Sigmoid colon (tissue), 7 donors: ENCODE results near the gene R3HDM2. TPM values are rescaled to one million over a fixed set of nuclear protein-coding genes. Genes with fewer than 3 reads are reported as not detected.

Source experiments
- DNase-seq: peaks from one replicate; pipeline ENCODE4 v3.0.0-alpha.2; 2019
- H3K27ac ChIP-seq, 4 donors: fragments of 200-600 bp; sonication (generic); one replicate each; pipeline ENCODE4 v1.5.1; 2016 to 2019; ENCODE audit warnings: mild to moderate bottlenecking in 1 of 4
- H3K27me3 ChIP-seq, 3 donors: fragments of 200-600 bp; sonication (generic); one replicate each; pipeline ENCODE4 v1.5.1; 2019; ENCODE audit warnings: mild to moderate bottlenecking in 1 of 3
- H3K36me3 ChIP-seq, 4 donors: fragments of 200-600 bp; sonication (generic); one replicate each; pipeline ENCODE4 v1.5.1; 2016 to 2019
- H3K4me1 ChIP-seq, 4 donors: fragments of 200-600 bp; sonication (generic); one replicate each; pipeline ENCODE4 v1.5.1; 2017 to 2019
- H3K4me3 ChIP-seq, 4 donors: fragments of 200-600 bp; sonication (generic); one replicate each; pipeline ENCODE4 v1.5.1; 2017 to 2019; ENCODE audit warnings: mild to moderate bottlenecking in 2 of 4, moderate library complexity in 1 of 4
- H3K9me3 ChIP-seq, 4 donors: fragments of 200-600 bp in 3 of 4; sonication (generic) in 3 of 4; one replicate each; pipeline versions ENCODE4 v1.5.1 to v1.6.1; 2013 to 2019
- EP300 ChIP-seq, 4 donors: sonication (generic); formaldehyde crosslinking; IDR thresholded peaks; one replicate each; pipeline ENCODE4 v1.6.1; 2017; ENCODE audit warnings: antibody characterized with exemption in 4 of 4
- POLR2A ChIP-seq, 2 donors: fragments of 450-650 bp; IDR thresholded peaks; one replicate each; pipeline ENCODE4 v1.6.1; 2016; ENCODE audit warnings: antibody characterized with exemption in 2 of 2, mild to moderate bottlenecking in 2 of 2, moderate library complexity in 2 of 2
- POLR2AphosphoS5 ChIP-seq, 4 donors: sonication (generic); formaldehyde crosslinking; IDR thresholded peaks; one replicate each; pipeline ENCODE4 v1.6.1; 2017; ENCODE audit warnings: antibody characterized with exemption in 4 of 4
- WGBS, 2 donors: extraction: QIAGEN DNeasy Blood & Tissue Kit; methylation state at CpG; one replicate each; pipeline ENCODE4 v1.1.7; 2013; 5-methylcytosine and 5-hydroxymethylcytosine counted together
- intact Hi-C: fragments of 100-400 bp; cut with DNase I; formaldehyde crosslinking; loops from one replicate; pipeline ENCODE4 v1.15.1; 2023
- polyA plus RNA-seq, 3 donors: library from polyadenylated mRNA; stranded (reverse); fragments of 200-250 nt; gene quantifications; one replicate each; pipeline ENCODE4 v1.2.3, GENCODE V29; 2013
- total RNA-seq, 4 donors: library from RNA; depleted of rRNA; stranded (reverse); fragments of >200 nt; gene quantifications; one replicate each; pipeline ENCODE4 v1.1.0, GENCODE V29; 2016
- TF ChIP-seq, protein P1 (sequence below), 4 experiments: fragments of 450-650 bp in 3 of 4; fragments of 200-600 bp in 1 of 4; IDR thresholded peaks; one replicate each; pipeline ENCODE4 v1.5.1; 2016 to 2019; ENCODE audit warnings: antibody characterized with exemption in 4 of 4, mild to moderate bottlenecking in 3 of 4, moderate library complexity in 2 of 4
- donor health status: healthy with polysubstance abuse.
- donor health status: Bipolar disorder and iron deficiency.
- donor health status: healthy.

The R3HDM2 gene
- total and polyA plus RNA-seq, 7 donors, result 10.9 to 37.7 (median 28.3) TPM

DNA sequence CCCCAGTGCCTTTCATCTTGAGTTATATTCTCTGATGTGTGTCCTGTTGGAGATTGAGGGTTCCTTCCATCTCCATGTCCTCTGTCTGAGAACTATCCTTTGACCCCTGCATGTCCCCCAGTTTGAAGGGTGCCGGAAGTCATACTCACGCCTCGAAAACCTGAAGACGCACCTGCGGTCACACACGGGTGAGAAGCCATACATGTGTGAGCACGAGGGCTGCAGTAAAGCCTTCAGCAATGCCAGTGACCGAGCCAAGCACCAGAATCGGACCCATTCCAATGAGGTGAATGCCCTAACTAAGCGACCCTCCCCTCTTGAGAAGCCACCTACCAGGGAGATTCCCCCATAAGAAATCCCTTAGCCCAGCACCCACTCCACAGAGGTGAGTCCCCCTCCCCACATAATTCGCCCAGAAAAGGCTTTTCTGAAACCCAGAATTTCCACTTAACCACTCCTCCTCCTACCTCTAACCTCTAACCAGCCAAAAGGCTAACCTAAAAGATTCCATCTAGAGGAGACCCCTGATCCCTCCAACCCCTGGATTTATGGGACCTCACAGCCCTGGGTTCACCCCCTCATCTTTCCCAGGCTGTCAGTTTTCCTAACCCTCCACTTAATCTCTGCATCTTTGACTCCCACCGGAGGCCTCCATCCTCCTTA is 36.5 kb upstream of the R3HDM2 start:
- TF ChIP-seq POLR2A (IDR thresholded peaks at IDR 0.05), result no peak
- no peak for TF ChIP-seq EP300 (IDR thresholded peaks at IDR 0.05)
- Histone ChIP-seq H3K4me3 (no peak overlapping the region), H3K36me3 (no peaks in the 10 kb centered on the region), H3K27ac (no peak overlapping the region), H3K9me3 (no peaks in the 10 kb centered on the region), H3K27me3 (peaks cover 0 to 30% (median 0%) of the 10 kb centered on the region in 3 donors), H3K4me1 (peaks cover 0 to 7% (median 1%) of the 10 kb centered on the region in 4 donors)
- intact Hi-C loops, result no loop called here
- DNase-seq, result no peak
- WGBS, 2 donors, result 85 to 90% methylated on average over 12 of the region's 12 CpGs

DNA sequence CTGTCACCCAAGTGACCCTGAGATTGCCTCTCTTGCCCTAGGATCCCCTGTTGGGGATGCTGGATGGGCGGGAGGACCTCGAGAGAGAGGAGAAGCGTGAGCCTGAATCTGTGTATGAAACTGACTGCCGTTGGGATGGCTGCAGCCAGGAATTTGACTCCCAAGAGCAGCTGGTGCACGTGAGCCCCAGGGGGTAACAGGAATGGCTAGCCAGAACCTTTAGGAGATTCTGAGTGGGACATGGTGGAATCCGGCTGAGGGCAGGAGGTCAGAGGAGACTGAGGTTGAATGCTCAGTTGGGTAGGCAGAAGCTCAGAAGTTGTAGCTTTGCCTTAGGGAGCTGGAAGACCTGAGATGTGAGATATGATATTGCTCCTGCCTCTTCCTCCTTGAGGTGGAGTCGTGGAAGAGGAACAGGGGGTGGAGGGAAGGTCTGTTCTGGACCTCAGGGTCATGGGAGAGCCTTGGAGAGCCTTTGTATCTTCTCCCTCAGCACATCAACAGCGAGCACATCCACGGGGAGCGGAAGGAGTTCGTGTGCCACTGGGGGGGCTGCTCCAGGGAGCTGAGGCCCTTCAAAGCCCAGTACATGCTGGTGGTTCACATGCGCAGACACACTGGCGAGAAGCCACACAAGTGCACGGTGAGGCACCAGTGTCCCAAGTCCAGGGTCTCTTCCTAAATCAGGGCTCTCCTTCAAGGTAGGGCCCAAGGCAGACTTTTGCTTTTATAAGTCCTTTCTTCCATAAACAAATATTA is 35.1 kb upstream of the R3HDM2 start:
- peaks cover 4 to 21% (median 12%) of the 10 kb centered on the region in 4 donors for H3K4me1 ChIP-seq
- H3K9me3 ChIP-seq, result no peaks in the 10 kb centered on the region
- H3K36me3 ChIP-seq, result no peaks in the 10 kb centered on the region
- DNase-seq, result no peak
- no peak overlapping the region for H3K27ac ChIP-seq
- H3K4me3 ChIP-seq, result no peak overlapping the region
- TF ChIP-seq POLR2AphosphoS5 (IDR thresholded peaks at IDR 0.05), result no peak
- TF ChIP-seq, protein P1, sequence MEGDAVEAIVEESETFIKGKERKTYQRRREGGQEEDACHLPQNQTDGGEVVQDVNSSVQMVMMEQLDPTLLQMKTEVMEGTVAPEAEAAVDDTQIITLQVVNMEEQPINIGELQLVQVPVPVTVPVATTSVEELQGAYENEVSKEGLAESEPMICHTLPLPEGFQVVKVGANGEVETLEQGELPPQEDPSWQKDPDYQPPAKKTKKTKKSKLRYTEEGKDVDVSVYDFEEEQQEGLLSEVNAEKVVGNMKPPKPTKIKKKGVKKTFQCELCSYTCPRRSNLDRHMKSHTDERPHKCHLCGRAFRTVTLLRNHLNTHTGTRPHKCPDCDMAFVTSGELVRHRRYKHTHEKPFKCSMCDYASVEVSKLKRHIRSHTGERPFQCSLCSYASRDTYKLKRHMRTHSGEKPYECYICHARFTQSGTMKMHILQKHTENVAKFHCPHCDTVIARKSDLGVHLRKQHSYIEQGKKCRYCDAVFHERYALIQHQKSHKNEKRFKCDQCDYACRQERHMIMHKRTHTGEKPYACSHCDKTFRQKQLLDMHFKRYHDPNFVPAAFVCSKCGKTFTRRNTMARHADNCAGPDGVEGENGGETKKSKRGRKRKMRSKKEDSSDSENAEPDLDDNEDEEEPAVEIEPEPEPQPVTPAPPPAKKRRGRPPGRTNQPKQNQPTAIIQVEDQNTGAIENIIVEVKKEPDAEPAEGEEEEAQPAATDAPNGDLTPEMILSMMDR (IDR thresholded peaks at IDR 0.05), result no peak
- TF ChIP-seq POLR2A (IDR thresholded peaks at IDR 0.05), result no peak
- TF ChIP-seq EP300 (IDR thresholded peaks at IDR 0.05), result no peak
- H3K27me3 ChIP-seq, result peaks cover 0 to 23% (median 0%) of the 10 kb centered on the region in 3 donors
- intact Hi-C loops, result no loop called here
- WGBS, 2 donors, result 74 to 80% methylated on average over 14 of the region's 14 CpGs

DNA sequence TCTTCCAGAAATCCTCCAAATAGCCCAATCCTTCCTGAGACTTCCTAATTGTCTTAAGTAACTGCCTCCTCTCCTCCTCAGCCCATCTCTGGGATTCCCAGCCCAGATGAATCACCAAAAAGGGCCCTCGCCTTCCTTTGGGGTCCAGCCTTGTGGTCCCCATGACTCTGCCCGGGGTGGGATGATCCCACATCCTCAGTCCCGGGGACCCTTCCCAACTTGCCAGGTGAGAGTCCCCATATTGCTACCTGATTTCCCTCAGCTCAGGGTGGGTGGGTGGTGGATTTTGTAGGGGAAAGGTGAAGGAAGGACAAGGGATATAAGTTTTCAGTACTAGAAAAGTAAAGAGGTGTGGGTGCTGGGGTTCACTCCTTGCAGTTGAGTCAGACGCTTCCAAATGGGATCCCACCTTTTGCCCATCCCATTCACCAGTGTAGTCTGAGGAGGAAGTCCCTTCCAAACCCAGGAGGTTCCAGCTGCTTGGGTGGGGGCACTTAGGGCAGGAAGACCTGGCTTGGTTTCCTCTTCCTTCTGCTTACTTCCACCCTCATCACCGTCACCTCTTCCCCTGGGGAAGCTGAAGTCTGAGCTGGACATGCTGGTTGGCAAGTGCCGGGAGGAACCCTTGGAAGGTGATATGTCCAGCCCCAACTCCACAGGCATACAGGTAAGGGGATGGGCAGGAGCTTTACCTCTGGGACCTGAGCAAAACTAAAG is 34.3 kb upstream of the R3HDM2 start:
- TF ChIP-seq POLR2A (IDR thresholded peaks at IDR 0.05) (no peak), EP300 (IDR thresholded peaks at IDR 0.05) (no peak), POLR2AphosphoS5 (IDR thresholded peaks at IDR 0.05) (no peak)
- TF ChIP-seq, protein P1 (IDR thresholded peaks at IDR 0.05), result no peak
- intact Hi-C loops, result no loop called here
- H3K9me3 ChIP-seq, result no peaks in the 10 kb centered on the region
- peaks cover 0 to 23% (median 0%) of the 10 kb centered on the region in 3 donors for H3K27me3 ChIP-seq
- 81 to 83% methylated on average over 6 of the region's 6 CpGs for WGBS, 2 donors
- H3K4me1 ChIP-seq, result peaks cover 4 to 29% (median 19%) of the 10 kb centered on the region in 4 donors
- no peak overlapping the region for H3K4me3 ChIP-seq
- DNase-seq, result no peak
- no peaks in the 10 kb centered on the region for H3K36me3 ChIP-seq
- no peak overlapping the region for H3K27ac ChIP-seq

DNA sequence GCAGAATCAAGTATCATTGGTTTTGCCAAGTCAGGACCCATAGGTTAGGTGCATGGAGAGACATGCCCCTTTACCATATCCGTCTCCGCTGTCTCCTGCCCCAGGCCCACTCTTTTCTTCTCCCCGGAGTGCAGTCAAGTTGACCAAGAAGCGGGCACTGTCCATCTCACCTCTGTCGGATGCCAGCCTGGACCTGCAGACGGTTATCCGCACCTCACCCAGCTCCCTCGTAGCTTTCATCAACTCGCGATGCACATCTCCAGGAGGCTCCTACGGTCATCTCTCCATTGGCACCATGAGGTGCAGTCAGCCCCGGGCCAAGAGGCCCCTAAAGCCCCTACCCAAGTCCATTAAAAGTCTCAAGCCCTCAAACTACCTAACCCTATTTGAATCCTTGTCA is 33.7 kb upstream of the R3HDM2 start:
- H3K36me3 ChIP-seq, result no peaks in the 10 kb centered on the region
- 90 to 94% methylated on average over 12 of the region's 12 CpGs for WGBS, 2 donors
- peaks cover 5 to 33% (median 24%) of the 10 kb centered on the region in 4 donors for H3K4me1 ChIP-seq
- TF ChIP-seq POLR2AphosphoS5 (IDR thresholded peaks at IDR 0.05), result no peak
- H3K27ac ChIP-seq, result no peak overlapping the region
- H3K9me3 ChIP-seq, result no peaks in the 10 kb centered on the region
- no peak for DNase-seq
- peaks cover 0 to 17% (median 0%) of the 10 kb centered on the region in 3 donors for H3K27me3 ChIP-seq
- intact Hi-C loops, result no loop called here
- no peak overlapping the region for H3K4me3 ChIP-seq

DNA sequence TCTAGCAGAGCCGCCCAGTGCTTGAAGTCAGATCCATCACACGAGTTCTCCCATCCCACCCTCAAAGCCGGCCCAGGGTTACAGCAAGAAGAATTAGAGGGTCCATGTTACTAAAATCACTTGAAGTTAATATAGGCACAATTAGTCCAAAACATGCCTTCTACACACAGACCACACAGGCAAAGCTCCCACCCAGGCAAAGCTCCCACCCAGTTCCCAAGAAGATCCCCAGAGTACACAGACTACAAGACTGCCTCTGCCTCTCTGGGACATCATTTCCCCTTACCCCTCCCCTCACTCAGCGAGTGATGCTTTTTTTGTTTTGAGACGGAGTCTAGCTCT is 32.0 kb upstream of the R3HDM2 start:
- no peak for DNase-seq
- Histone ChIP-seq H3K36me3 (no peaks in the 10 kb centered on the region), H3K27me3 (peaks cover 0 to 13% (median 0%) of the 10 kb centered on the region in 3 donors), H3K4me1 (peaks cover 8 to 38% (median 27%) of the 10 kb centered on the region in 4 donors), H3K27ac (peak overlapping the region in 3 of 4 donors; percentile 84 to 91 (median 85)), H3K4me3 (peak overlapping the region in 2 of 4 donors; percentile 68 to 71), H3K9me3 (no peaks in the 10 kb centered on the region)
- intact Hi-C loops, result loop anchor here (2.0 kb wide), 1 partner anchor 24 kb away; no protein-coding TSS in a partner anchor
- WGBS, 2 donors, result 23 to 27% methylated on average over 5 of the region's 5 CpGs
- TF ChIP-seq POLR2A (IDR thresholded peaks at IDR 0.05), result no peak
- TF ChIP-seq, protein P1 (IDR thresholded peaks at IDR 0.05), result no peak
- no peak for TF ChIP-seq EP300 (IDR thresholded peaks at IDR 0.05)
- TF ChIP-seq POLR2AphosphoS5 (IDR thresholded peaks at IDR 0.05), result no peak
